Hematopoietic multipotent progenitor cell treated with erythropoietin and hydrocortisone succinate and interleukin-3 and kit ligand, for 15 days (in vitro differentiated cells): ENCODE results near the gene COQ8A.
"Not testable (repeated sequence)": the region's sequence is repeated elsewhere in the genome, so short reads cannot be mapped to it uniquely, and the experiment has no call there.

Experiments used
- DNase-seq: peaks from one replicate; pipeline ENCODE4 v3.0.0-alpha.2; 2015; ENCODE audit warnings: low spot score

Gene COQ8A

DNA sequence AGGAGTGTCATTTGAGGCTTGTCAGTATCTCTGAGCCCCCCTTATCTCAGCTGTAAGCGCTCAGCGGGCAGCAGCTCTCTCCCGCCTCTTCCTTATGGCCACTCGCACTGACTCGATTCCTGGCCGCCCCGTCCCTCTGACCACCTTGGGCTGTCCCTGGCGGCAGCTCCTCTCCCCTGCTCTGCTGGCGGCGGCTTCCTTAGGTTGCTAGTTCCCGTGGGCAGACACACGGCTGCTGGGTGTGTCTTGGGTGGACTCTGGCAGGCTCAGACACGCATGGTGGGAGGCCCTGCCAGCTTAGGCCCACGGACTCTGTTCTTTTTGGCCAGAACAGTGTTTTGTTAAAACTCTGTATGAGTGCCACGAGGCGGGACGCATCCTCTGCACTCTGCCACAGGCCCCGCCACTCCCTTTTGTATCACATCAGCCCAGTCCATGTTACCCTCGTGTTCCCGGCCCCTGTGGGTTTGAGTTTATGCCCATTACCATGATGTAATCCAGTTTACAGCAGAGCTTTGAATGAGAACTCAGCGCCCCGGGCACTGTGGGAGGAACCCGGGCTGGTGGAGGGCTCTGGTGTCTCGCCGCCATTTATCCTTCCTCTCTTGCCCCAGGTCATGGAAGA lies 45.9 kb downstream of the COQ8A start:
- DNase-seq: no peak

DNA sequence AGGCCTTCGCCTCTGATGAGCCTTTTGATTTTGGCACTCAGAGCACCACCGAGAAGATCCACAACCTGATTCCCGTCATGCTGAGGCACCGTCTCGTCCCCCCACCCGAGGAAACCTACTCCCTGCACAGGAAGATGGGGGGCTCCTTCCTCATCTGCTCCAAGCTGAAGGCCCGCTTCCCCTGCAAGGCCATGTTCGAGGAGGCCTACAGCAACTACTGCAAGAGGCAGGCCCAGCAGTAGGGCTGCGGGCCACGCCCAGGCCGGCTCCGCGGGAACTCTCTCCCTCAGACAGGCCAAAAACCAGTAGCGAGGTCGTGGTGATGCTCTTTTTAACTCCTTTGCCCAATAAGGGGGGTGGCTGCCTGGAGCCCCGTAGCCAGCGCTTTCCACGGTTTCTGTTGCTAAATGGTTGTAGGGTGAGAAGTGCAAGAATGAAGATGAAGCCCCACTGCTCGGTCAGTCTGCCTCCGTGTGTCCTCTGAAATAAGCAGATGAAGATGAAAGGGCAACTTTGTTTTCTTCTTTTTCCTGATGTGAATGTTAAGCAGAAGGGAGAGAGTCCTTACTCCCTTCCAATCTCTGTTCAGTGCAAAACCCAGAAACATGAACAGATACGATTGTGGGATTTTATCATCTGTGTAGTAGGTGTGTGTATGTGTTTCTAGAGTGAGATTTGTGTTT lies 46.5 kb downstream of the COQ8A start:
- no peak for DNase-seq

DNA sequence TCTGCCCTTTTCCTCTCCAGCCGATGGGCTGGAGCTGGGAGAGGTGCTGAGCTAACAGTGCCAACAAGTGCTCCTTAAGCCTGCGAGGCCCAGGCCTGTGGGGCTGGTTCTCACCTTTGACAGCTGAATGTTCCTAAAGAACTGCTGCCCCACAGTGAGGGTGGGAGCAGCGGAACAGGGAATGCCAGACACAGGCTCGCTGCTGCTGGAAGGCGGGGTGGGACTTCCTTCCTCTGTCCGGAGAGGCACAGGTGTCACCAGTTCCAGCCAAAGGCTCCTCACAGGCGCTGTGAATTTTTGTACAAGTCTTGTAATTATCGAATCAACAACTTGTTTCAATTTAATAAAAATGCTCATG lies 47.1 kb downstream of the COQ8A start:
- DNase-seq: no peak

DNA sequence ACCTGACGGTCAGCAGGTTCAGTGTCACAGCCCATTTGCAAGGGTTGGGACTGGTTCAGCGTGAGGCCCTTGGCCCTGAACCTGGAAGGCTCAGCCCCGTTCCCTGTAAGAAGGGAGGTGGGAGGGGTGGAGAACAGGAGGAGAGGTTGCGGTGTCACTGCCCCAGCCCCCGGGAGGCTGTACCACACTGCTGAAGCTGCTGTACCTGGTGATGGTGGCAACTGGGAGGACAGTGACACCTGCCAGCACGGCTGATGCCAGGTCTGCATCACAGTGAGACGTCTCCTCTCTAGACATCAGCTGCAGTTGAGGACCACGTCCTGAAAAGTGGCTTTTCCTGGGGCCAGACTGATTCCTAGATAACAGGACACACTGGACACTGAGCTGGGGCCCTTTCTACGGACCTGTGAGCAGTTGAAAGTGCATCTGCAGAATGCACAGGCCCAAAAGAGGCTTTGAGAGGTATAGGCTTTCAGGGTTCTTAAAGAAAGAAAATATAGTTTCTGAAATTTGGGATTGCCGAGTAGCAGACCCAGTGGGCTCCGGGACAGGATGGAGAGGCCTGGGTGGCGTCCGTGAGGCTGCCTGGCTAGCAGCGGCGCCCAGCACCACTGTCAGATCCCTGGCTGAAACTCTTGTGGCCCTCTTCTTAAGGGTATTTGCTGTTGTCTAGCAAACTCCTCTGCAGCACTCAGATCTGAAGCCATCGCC lies 47.7 kb downstream of the COQ8A start:
- no peak for DNase-seq

DNA sequence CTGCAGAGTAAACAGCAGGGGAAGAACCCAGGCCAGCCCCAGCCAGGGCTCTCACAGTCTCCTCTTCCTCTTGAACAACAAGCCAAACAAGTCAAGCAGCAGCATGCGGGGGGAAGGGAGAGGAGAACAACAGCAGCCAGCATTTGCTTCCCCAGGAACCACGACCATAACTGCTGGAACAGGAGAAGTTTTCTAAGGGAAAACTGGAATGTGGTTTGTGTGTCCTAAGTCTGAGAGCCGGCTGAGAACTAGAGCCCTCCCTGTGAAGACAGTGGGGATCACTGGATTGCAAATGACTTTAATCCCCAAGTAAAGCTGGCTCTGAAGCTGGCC lies 48.2 kb downstream of the COQ8A start:
- DNase-seq: no peak

DNA sequence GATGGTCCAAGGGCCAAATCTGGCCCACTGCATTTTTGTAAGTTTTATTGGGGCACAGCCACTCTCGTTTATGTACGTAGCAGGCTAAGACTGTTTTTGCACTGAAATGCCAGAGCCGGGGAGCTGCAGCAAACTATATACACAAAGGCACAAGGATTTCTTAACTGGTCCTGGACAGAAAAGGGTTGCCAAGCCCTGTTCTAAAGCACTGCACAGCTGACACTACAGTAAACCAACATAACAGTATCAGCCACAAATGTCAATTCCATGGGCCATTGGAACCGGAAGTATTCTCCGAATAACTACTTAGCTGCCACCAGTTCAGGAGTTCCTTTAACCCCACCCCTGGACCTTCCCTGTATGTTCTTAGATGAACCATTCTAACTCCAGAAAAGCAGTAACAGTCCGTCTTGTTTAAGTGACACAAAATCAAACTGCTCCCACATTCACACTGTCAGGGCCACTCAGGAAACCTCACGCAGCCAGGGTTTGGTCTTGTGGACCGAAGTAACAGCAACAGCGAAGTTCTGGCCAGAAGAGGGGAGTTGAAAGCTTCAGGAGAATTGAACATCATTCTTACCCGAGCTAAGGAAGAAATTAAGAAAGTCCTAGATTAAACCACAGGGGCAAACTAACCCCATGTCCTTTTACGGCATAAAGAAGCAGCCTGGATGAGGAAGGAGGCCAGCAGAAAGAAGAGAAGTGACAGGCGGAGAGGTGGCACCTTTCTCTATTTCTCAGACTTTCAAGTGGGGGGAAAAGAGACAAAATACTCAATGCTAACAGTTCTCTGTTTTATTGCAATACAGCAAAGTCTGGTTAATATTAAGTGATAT lies 49.2 kb downstream of the COQ8A start:
- no peak for DNase-seq

DNA sequence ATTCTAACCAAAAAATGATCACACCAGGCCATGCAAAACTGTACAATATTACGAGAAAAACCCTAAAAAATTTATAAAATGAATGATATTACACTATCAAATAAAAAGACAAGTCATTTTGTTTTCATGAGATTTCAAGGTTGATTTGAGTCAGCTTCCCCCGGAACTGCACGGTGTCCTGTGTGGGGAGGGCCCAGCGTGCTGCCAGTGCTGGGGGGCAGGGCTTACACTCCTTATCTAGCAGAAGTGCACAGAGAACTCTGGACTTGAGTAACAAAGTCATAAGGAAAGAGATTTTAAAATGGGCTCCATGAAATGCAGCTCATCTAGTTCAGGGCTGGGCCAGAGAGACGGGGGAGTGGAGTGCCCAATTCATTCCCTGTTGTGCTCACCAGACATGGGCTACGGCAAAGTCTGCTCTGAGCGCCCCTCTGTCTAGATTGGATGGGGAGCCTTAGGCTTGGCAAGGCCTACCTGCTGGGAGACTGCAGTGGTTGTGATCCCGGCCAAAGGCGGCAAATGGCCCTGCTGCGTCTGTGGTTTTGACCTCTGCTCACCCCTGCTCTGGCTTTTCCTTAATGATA lies 50.1 kb downstream of the COQ8A start:
- peak; percentile 50 for DNase-seq

DNA sequence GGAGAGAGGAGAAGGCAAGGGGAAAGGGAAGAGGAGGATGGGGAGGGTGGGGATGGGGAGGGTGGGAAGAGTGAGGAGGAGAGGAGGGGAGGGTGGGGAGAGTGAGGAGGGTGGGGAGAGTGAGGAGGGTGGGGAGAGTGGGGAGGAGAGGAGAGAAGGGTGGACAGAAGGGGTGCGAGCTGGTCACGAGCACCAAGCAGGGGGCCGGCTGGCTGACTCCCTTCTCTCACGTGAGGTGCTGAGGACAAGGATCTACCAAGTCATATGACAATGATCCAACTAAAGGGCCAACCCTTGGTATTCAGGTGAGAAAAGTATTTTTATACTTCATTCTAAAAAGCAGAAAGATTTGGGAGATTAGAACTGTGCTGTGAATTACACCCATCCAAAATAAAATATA lies 51.8 kb downstream of the COQ8A start:
- DNase-seq: no peak

DNA sequence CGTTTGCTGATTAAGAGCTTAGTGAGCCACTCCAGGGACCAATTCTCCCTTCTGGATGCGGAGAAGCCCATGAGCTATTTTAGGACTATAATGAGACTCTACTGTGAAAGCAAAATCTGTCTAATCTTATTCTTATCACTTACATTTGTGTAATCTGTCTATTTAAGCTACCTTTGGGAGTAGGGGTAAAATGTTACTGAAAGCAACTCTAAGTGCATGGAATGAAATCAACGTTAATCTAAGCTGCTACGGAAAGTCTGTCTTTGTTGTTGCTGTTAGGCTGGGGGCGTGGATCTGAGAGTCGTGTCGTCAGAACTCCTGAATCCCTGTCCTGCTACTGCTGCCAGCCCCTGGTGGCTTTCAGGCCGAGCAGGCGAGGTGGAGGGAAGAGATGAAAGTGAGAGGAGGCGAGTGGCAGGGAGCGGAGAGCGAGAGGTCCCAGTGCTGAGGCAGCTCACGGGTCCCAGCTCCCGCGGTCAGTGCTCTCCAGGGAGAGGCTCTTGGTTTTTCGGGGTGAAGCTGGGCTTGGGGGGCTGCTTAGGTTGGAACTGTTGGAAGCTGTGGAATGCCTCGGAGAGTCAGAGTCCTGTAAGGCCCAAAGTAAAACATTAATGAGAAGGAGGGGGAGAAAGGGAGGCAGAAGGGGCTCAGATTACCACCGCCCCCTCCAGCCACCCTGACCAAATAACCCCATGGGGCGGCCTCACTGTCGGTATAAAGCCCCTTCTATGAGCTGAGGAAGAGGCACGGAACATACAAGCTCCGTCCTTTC lies 53.9 kb downstream of the COQ8A start:
- DNase-seq: no peak

DNA sequence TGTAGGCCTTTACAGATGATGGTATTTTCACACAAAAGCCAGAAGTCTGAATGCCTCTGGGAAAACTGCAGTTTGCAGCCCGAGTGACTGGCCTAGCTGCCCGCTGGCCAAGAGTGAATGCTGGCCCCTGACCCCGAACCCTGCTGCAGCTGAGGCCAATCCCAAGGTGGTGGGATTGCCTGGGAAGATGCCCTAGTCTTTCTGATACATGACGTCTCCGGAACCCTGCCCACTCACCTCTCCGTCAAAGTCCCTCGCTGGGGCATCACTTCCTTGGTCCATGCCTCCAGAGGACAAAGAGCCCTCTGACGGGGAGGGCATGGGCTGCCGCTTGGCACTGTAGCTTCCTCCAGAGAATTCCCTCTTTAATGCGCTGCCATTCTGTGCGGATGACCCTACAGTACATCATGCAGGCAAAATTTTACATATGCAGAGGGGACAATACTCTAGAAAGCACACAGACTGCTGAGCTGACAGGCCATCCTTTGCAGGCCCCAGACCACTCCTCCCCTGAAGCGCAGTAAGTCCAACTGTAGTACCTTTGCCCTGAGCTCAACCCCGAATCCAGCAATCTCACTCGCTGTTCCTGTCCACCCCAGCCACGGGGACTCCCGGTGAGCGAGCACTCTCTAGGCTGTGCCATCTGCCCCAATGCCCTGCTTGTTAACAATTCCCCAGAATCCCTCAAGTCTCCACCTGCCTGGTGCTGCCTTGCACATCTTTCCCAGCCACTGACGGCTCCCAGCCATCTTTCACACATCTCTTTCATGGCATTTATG lies 54.7 kb downstream of the COQ8A start:
- no peak for DNase-seq

DNA sequence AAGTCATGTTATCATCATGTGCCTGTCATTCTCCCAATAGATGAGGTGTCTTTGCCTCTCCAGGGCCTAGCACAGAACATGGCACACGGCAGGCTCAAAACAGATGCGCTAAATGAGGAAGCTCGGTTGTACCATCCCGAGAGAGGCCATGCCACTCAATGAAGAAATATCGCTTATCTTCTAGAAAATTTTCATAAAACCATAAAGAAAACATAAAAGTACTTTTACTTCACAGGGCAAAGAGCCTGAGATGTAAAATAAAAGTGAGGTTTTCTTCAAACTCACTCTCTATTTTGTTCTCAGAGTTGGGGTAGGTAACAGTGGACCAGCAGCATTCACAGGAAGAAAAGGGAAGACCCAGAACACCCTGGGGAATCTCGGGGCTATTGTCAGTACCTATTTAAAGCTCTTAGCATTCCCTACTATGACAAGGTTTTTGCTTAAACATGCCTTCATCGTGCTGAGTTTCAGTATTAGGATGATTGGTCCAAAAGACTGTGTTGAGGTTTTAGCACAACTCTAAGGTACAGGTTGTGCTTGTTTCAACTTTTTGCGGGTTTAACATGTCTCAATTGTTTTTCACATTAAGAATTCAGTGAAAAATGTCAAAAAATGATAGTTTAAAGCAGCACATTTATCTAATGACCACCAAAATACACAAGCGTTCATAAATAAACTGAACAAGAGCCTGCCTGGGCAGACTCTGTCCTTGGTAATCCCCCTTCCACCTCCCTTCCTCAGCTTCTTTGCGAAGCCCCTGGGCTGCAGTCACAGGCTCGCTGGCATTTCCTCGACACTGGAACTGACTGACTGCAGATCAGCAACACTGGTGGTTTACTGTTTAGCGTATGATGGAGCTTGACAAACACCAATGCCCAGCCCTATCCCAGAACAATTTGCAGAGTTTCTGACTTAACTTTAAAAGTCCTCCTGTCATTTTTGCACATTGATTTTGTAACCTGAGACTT lies 55.6 kb downstream of the COQ8A start:
- DNase-seq: no peak

DNA sequence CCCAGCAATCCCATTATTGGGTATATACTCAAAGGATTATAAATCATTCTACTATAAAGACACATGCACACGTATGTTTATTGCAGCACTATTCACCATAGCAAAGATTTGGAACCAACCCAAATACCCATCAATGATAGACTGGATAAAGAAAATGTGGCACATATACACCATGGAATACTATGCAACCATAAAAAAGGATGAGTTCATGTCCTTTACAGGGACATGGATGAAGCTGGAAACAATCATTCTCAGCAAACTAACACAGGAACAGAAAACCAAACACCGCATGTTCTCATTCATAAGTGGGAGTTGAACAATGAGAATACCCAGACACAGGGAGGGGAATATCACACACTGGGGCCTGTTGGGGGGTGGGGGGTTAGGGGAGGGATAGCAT lies 59.5 kb downstream of the COQ8A start:
- DNase-seq: not testable (repeated sequence)

DNA sequence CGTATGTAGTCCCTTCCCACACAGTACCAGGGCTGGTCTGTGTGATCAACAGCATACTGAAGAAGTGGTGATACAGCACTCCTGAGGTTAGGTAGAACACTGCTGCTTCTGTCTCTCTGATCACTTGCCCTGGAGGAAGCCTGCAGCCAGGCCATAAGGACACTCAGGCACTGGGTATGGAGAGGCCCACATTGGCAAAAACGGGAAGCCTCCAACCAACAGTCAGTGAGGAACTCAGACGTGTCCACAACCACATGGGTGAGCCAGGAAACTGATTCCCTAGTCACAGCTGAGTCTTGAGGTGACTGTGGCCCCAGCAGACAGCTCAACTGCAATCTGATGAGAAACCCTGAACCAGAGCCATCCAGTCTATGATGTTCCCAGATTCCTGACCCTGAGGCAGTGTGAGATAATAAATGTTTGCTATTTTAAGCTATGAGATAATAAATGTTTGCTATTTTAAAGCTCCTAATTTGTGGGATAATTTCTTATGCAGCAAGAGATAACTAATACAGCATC lies 62.5 kb downstream of the COQ8A start:
- no peak for DNase-seq

DNA sequence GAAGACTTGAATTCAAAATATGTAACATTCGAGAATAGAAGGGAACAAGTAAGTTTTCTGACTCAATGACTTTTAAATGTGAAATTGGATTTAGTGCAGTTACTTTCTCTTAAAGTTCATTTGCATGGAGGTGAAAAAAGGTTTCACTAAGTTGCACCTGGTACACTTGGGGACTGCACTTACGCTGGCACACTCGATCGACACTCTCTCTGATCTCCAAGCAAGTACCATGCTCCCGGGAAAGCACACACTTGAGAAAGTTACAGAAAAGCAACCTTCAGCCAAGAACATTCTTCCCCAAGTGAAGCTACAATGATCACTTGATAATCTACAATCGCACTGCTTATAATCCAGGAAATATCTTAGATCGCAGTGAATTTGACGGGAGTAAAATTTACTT lies 63.1 kb downstream of the COQ8A start:
- no peak for DNase-seq

DNA sequence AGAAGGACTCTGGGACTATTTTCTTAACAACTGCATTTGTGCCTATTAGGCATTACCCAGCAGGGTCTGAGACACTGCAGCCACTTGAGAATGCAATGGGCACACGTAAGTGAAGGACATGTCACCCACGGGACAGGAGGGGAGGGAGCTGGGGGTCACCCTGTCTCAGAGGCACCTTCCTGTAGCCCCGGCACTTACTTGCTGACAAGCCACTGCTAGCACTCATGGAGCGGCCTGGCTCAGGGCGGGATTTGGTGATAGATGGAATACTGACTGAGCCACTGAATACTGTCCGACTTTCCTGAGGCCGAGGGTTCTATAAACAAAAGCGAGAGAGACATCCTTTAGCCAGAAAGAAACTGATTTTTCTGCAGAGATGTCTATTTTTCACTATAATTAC lies 64.7 kb downstream of the COQ8A start:
- no peak for DNase-seq

DNA sequence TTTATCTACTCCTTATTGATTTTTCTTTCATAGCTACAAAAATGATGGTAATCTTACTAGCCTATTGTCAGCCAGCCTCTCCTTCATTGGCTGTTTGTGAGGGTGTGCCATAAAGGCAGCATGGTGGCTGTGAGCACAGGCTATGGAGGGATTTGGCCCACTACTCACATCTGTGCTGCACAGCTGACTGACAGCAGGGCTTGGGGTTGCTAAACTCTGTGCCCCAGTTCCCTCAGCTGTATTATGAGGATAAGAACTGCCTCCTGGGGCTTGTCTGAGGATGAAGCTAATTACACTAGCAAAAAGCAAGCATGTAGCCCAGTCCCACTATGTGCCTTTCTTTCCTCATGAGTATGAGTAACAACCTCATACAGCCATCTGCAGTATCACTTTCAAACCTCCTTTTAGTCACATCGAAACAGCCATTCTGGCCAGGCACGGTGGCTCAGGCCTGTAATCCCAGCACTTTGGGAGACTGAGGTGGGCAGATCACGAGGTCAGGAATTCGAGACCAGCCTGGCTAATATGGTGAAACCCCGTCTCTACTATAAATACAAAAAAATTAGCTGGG lies 66.2 kb downstream of the COQ8A start:
- no peak for DNase-seq

DNA sequence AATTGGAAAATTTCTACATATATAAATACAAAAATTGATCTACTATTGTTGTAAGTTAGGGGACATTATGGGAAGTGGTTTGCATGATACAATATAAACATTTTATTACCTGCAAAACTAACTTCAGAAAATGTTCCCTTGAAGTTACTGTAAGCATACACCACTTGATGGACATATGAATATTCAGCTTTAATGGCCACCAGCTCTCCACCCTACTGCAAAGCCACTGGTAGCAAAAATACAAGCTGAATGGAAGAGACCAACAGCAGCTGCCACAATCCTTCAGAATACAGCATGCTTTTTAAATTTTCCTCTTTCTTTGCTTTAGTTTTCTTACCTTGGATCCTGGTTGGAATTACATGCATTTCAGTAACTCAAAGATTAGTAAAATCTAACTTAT lies 69.8 kb downstream of the COQ8A start:
- DNase-seq: no peak

DNA sequence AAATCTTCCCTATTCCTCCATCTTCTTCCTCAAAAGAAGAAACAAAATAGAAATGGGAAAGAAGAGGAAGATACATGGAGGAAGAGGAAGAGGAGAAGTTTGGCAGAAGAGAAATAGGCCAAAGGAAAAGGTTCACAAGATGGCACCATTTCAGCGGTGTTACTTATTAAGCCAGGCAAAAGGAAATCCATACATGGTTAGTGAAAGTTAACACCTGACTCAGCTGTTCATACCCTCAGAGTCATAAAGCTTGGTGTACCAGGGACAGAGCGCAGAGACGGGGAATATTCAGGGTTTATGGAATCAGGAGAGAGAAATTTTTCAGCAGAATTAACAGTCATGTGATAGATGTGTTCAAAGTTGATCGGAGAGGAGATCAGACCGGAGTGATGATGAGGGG lies 70.6 kb downstream of the COQ8A start:
- no peak for DNase-seq

DNA sequence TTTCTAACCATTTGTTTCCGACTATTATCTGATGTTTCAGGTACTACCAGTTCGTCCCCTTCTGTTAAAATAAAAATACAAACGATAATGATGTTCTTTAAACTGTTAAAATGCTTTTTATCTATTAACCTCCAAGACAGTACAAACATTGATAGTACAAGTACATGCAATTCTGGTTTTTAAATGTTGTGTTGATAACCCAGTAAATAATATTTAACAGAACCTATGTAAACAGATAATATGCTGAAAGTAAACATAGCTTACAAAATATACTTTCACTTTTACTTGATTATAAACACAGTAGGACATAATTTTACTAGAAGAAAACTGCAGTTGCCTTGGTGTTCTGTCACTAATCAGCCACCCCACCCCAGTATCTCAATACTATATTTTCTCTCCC lies 76.9 kb downstream of the COQ8A start:
- no peak for DNase-seq
